DND-41 (cell line): ENCODE results near the gene KIRREL3.

Experiments used
- CTCF ChIP-seq: IDR thresholded peaks from 2 replicates; pipeline ENCODE4 v1.5.1; 2012; ENCODE audit warnings: borderline replicate concordance, low read length, moderate library complexity, mild to moderate bottlenecking; ENCODE audit not compliant: poor library complexity, severe bottlenecking; ENCODE audit errors: extremely low read depth
- EZH2 ChIP-seq: IDR thresholded peaks from 3 replicates; pipeline ENCODE4 v1.6.1; 2012; ENCODE audit warnings: borderline replicate concordance, low read depth, mild to moderate bottlenecking, moderate library complexity, low read length, inconsistent platforms; ENCODE audit not compliant: severe bottlenecking

- TF ChIP-seq CTCF (no peak), EZH2 (no peak)
These were observed 263.6 kb downstream of the KIRREL3 start for GRCh38 chr11:126736682-126737572.
